ENCODE results near the gene RCL1.

DNA sequence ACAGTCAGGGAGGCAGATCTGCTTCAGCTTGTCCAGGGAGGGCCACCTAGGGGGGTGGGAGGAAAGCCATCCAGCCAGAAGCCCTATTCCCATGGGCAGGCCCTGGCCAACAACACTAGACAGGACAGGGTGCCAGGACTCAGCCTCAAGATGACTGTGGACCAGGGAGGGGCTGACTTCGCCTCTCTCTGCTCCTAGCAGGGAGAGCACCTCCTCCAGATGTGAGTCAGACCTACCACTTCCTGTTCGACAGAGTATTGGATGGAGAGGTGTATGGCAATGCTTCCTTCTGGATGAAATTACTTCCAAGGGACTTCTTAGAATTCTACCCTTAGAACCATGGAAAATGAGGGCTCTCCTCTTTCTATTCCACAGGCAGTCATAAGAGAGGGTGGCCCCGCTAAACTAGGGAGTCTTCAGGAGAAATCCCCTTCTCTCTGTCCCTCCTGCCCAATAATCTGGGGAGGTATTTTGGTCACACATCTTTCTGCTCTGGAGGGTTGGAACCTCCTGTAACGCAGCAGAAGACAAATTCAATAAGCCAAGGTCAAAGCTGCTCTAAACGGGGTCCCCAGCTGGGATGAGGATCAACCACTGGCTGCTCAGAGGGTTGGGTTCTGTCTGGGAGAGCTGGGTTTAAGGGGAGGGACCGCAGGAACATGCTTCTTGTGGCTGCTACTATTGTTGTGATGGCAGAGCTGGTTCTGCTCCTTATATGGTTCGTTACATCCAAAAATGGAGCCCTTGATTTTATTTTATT, 23.2 kb upstream of the RCL1 start:
- TF ChIP-seq, protein P1, sequence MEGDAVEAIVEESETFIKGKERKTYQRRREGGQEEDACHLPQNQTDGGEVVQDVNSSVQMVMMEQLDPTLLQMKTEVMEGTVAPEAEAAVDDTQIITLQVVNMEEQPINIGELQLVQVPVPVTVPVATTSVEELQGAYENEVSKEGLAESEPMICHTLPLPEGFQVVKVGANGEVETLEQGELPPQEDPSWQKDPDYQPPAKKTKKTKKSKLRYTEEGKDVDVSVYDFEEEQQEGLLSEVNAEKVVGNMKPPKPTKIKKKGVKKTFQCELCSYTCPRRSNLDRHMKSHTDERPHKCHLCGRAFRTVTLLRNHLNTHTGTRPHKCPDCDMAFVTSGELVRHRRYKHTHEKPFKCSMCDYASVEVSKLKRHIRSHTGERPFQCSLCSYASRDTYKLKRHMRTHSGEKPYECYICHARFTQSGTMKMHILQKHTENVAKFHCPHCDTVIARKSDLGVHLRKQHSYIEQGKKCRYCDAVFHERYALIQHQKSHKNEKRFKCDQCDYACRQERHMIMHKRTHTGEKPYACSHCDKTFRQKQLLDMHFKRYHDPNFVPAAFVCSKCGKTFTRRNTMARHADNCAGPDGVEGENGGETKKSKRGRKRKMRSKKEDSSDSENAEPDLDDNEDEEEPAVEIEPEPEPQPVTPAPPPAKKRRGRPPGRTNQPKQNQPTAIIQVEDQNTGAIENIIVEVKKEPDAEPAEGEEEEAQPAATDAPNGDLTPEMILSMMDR (IDR thresholded peaks at IDR 0.05) = no peak
- TF ChIP-seq POLR2A (IDR thresholded peaks at IDR 0.05) = no peak

Data from thyroid gland (tissue), 4 donors.